HL-60 (cell line): ENCODE measurements around the gene SCN3A.

Source experiments
- POLR2AphosphoS5 ChIP-seq: IDR thresholded peaks from 2 replicates; pipeline ENCODE4 v1.6.1; 2012; ENCODE audit warnings: low read depth
- TF ChIP-seq, protein P1 (sequence below): IDR thresholded peaks from one replicate; pipeline ENCODE4 v1.5.1; 2011; ENCODE audit warnings: low read length, control low read depth, inconsistent platforms; ENCODE audit not compliant: insufficient read depth
- TF ChIP-seq, protein P2 (sequence below): IDR thresholded peaks from 2 replicates; pipeline ENCODE4 v1.6.1; 2012; ENCODE audit warnings: low read depth; ENCODE audit not compliant: insufficient replicate concordance

DNA sequence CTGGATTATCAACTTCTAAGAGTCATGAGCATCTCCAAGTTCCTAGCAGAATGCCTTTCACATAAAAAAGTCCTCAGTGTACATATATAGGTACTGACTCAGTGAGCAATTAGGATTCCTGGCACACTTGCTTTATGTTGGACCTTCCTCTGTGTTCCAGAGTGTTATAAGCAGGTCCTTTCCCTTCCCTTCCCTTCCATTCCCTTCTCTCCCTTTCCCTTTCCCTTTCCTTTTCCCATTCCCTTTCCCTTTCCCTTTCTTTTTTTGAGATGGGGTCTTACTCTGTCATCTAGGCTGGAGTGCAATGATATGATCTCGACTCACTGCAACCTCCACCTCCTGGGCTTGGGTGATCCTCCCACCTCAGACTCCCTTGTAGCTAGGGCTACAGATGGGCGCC, 48.7 kb downstream of the SCN3A start:
- TF ChIP-seq, protein P1, sequence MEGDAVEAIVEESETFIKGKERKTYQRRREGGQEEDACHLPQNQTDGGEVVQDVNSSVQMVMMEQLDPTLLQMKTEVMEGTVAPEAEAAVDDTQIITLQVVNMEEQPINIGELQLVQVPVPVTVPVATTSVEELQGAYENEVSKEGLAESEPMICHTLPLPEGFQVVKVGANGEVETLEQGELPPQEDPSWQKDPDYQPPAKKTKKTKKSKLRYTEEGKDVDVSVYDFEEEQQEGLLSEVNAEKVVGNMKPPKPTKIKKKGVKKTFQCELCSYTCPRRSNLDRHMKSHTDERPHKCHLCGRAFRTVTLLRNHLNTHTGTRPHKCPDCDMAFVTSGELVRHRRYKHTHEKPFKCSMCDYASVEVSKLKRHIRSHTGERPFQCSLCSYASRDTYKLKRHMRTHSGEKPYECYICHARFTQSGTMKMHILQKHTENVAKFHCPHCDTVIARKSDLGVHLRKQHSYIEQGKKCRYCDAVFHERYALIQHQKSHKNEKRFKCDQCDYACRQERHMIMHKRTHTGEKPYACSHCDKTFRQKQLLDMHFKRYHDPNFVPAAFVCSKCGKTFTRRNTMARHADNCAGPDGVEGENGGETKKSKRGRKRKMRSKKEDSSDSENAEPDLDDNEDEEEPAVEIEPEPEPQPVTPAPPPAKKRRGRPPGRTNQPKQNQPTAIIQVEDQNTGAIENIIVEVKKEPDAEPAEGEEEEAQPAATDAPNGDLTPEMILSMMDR = no peak
- TF ChIP-seq, protein P2, sequence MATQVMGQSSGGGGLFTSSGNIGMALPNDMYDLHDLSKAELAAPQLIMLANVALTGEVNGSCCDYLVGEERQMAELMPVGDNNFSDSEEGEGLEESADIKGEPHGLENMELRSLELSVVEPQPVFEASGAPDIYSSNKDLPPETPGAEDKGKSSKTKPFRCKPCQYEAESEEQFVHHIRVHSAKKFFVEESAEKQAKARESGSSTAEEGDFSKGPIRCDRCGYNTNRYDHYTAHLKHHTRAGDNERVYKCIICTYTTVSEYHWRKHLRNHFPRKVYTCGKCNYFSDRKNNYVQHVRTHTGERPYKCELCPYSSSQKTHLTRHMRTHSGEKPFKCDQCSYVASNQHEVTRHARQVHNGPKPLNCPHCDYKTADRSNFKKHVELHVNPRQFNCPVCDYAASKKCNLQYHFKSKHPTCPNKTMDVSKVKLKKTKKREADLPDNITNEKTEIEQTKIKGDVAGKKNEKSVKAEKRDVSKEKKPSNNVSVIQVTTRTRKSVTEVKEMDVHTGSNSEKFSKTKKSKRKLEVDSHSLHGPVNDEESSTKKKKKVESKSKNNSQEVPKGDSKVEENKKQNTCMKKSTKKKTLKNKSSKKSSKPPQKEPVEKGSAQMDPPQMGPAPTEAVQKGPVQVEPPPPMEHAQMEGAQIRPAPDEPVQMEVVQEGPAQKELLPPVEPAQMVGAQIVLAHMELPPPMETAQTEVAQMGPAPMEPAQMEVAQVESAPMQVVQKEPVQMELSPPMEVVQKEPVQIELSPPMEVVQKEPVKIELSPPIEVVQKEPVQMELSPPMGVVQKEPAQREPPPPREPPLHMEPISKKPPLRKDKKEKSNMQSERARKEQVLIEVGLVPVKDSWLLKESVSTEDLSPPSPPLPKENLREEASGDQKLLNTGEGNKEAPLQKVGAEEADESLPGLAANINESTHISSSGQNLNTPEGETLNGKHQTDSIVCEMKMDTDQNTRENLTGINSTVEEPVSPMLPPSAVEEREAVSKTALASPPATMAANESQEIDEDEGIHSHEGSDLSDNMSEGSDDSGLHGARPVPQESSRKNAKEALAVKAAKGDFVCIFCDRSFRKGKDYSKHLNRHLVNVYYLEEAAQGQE = no peak
- no peak for TF ChIP-seq POLR2AphosphoS5
